T-helper 2 cell treated with Interferon-gamma antibody and Interleukin-4, amounts not matched to agents 5 μg/mL and 100 μg/mL, for 36 hours (primary cell): ENCODE data around the gene ZSCAN5A.
"Not testable (repeated sequence)": the region's sequence is repeated elsewhere in the genome, so short reads cannot be mapped to it uniquely, and the experiment has no call there.

Source experiments
- DNase-seq: peaks from one replicate; pipeline ENCODE4 v3.0.0; 2021; ENCODE audit warnings: low spot score
- H3K27ac Mint-ChIP-seq: one replicate; pipeline ENCODE4 v1.8.0; 2021; ENCODE audit warnings: mild to moderate bottlenecking, mixed read lengths
- H3K27me3 Mint-ChIP-seq: one replicate; pipeline ENCODE4 v1.8.0; 2021; ENCODE audit warnings: low read depth, mixed read lengths
- H3K36me3 Mint-ChIP-seq: one replicate; pipeline ENCODE4 v1.8.0; 2021; ENCODE audit warnings: low read depth, mixed read lengths
- H3K4me1 Mint-ChIP-seq: one replicate; pipeline ENCODE4 v1.8.0; 2021; ENCODE audit warnings: low read depth, mixed read lengths
- H3K4me3 Mint-ChIP-seq: one replicate; pipeline ENCODE4 v1.8.0; 2022; ENCODE audit warnings: mild to moderate bottlenecking, moderate library complexity, mixed read lengths
- H3K9me3 Mint-ChIP-seq: one replicate; pipeline ENCODE4 v1.8.0; 2021; ENCODE audit warnings: mixed read lengths

ZSCAN5A gene

DNA sequence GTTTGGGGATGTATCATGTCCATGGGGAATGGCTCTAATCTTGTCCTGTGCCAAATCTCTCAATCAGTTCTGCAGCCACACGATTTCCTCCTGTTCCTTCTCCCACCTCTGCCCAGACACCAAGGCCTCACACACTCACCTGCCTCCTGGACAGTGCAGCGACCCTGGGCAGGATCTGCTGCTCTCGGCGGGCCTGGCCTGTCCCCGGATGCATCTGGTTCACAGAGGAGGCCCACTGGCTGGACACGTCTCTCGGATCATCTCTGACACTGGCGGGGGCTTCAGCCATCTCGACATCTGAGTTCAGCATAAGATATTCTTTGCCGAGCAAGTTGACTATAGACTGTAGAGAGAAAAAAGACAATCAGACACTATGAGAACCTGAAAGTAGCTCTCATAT is 122.9 kb downstream of the ZSCAN5A start:
- Mint-ChIP-seq H3K9me3 (no peaks in the 10 kb centered on the region), H3K27me3 (no peaks in the 10 kb centered on the region), H3K27ac (no peak overlapping the region), H3K36me3 (no peaks in the 10 kb centered on the region), H3K4me1 (no peaks in the 10 kb centered on the region), H3K4me3 (no peak overlapping the region)
- no peak for DNase-seq

DNA sequence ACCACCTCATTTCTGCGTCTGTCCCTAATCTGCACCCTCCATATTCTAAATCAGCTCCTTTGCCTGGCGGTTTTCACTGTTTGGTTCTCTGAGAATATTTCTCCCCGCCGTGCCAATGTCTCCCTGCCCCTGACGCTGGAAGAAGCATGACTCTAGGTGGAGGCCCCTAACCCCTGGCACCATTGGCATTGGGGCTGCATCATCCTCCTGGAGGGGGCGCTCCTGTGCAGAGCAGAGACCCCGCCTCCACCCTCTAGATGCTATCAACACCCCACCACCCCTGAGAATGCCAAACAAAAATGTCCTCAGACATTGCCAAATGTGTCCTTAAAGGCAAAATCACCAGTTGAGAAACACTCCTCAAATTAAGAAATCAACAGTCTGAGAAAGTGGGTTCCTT is 123.5 kb downstream of the ZSCAN5A start:
- Mint-ChIP-seq H3K4me1 (no peaks in the 10 kb centered on the region), H3K36me3 (no peaks in the 10 kb centered on the region), H3K27me3 (no peaks in the 10 kb centered on the region), H3K27ac (no peak overlapping the region), H3K4me3 (no peak overlapping the region), H3K9me3 (no peaks in the 10 kb centered on the region)
- no peak for DNase-seq

DNA sequence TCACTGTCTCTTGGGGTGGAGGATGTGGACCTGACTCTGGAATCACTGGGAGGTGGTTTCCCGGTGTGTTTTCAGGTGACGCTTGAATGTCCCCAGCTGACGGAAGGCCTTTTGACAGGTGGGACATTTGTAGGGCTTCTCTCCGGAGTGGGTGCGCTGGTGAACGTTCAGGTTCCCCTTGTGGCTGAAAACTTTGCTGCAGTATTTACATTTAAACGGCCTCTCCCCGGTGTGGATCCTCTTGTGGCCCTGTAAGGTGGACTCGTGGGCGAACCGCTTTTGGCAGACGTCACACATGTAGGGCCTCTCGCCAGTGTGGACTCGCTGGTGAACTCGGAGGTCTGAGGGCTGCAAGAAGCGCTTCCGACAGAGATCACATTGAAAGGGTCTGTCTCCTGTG is 124.9 kb downstream of the ZSCAN5A start:
- no peak overlapping the region for H3K27ac Mint-ChIP-seq
- H3K4me1 Mint-ChIP-seq: no peaks in the 10 kb centered on the region
- DNase-seq: no peak
- no peaks in the 10 kb centered on the region for H3K36me3 Mint-ChIP-seq
- no peaks in the 10 kb centered on the region for H3K27me3 Mint-ChIP-seq
- no peaks in the 10 kb centered on the region for H3K9me3 Mint-ChIP-seq
- no peak overlapping the region for H3K4me3 Mint-ChIP-seq

DNA sequence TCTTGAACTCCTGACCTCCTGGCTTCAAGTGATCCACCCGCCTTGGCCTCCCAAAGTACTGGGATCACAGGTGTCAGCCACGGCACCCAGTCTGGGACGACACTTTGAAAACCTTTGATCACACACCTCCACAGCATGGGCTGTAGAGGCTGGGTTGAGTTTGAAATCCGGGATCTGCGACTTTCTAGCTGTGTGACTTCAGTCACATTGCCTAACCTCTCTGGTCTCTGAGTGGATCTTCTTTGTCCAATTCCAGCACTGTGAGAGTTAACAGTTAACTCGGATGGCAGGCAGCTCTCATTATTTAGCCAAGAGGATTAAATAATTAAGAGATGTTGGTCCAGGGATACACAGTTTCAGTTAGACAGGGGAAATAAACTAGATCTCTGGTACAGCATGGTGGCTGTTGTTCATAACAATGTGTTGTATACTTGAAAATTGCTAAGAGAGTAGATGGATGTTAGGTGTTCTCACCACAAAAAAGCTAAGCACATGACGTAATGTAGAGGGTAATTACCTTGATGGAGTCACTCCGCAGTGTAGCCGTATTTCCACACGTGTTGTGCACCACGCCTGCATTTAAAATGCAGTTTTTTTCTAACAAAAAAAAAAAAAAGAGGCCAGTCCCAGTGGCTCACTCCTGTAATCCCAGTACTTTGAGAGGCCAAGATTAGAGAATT is 136.9 kb downstream of the ZSCAN5A start:
- DNase-seq: no peak
- Mint-ChIP-seq H3K27ac (no peak overlapping the region), H3K27me3 (no peaks in the 10 kb centered on the region), H3K4me3 (no peak overlapping the region), H3K4me1 (no peaks in the 10 kb centered on the region), H3K36me3 (no peaks in the 10 kb centered on the region), H3K9me3 (no peaks in the 10 kb centered on the region)

DNA sequence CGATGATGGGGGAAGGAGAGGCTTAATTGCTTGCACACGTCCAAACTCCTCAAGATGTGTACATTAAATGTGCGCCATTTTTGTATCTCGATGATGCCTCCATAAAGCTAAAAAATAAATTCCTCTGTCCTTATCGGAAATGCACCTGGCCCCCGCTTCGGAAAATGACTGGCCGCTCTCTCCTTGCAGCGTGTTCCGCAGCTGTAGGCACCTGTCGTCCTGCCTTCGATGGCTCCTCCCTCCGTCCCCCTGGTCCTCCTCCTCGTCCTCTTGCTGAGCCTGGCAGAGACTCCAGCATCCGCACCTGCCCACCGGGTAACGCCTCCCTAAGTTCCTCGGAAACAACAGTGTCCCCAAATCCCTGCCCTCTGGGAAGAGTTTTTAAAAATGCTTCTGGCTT is 137.8 kb downstream of the ZSCAN5A start:
- no peaks in the 10 kb centered on the region for H3K9me3 Mint-ChIP-seq

DNA sequence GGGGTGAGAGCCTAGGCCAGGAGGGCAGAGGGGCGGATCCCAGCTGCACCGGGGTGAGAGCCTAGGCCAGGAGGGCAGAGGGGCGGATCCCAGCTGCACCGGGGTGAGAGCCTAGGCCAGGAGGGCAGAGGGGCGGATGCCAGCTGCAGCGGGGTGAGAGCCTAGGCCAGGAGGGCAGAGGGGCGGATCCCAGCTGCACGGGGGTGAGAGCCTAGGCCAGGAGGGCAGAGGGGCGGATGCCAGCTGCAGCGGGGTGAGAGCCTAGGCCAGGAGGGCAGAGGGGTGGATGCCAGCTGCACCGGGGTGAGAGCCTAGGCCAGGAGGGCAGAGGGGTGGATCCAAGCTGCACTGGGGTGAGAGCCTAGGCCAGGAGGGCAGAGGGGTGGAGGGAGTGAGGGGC is 138.3 kb downstream of the ZSCAN5A start:
- H3K4me3 Mint-ChIP-seq, H3K9me3 Mint-ChIP-seq, H3K4me1 Mint-ChIP-seq, H3K27ac Mint-ChIP-seq, DNase-seq, H3K27me3 Mint-ChIP-seq, H3K36me3 Mint-ChIP-seq: not testable (repeated sequence)

More for the DNA sequence above, 137.8 kb downstream of the ZSCAN5A start:
- Mint-ChIP-seq H3K4me3 (no peak overlapping the region), H3K4me1 (peaks cover under 1% of the 10 kb centered on the region), H3K36me3 (no peaks in the 10 kb centered on the region), H3K27ac (no peak overlapping the region), H3K27me3 (no peaks in the 10 kb centered on the region)
- DNase-seq: no peak

DNA sequence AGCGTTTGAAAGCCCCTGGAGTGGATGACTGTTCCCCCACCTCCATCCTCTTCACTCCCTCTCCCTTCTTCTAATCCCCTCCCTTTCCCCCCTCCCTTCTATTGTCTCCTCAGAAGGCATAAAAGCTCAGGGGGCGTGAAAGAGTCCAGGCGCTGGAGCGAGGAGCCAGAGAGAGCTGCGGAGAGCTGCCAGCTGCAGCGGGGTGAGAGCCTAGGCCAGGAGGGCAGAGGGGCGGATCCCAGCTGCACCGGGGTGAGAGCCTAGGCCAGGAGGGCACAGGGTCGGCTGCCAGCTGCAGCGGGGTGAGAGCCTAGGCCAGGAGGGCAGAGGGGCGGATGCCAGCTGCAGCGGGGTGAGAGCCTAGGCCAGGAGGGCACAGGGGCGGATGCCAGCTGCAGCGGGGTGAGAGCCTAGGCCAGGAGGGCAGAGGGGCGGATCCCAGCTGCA is 138.8 kb downstream of the ZSCAN5A start, which contains the start of gene GALP:
Gene GALP, plus strand, starts transcription at position 148 of the 447 bp plus-strand sequence. CDS start 1,101 bp downstream, outside the sequence.
- not testable (repeated sequence) for DNase-seq, H3K27ac Mint-ChIP-seq, H3K4me3 Mint-ChIP-seq, H3K9me3 Mint-ChIP-seq, H3K4me1 Mint-ChIP-seq, H3K36me3 Mint-ChIP-seq, H3K27me3 Mint-ChIP-seq

DNA sequence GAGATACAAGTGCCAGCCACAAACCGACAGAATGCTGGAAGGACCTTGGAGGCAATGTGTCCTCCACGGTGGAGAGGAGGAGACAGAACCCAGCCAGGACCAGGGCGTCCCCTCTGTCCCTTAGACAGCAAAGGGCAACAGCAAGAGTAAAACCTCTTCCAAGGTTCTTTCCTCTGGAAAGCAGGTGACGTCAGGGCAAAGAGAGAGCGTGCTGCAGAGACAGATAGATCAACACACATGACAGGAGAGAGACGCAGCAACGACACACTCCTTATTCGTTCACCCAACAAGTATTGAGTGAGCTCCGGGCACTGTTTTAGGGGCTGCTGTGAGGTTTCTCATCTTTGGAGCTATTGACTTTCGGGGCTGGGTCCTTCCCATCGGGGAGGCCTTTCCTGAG is 140.1 kb downstream of the ZSCAN5A start:
- no peak overlapping the region for H3K27ac Mint-ChIP-seq
- no peak for DNase-seq

DNA sequence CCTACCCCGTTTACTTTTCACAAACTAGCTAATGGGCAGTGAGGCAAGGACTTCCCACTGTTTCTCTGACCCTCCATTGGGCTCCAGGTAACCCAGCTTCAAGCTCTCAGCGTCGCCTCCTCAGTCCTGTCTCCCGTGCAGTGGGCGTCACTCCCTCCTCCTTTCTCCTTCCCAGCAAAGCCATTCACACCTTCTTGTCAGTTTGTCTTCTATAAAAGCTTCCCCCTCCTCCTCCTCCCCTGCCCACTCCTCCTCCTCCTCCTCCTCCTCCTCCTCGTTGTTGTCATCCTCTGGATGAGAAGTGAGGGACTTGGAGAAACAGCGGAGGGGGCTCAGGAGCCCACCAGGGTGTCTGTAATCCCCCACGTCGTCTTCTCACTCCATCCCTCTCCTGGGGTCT is 140.6 kb downstream of the ZSCAN5A start:
- peaks cover 2% of the 10 kb centered on the region for H3K4me1 Mint-ChIP-seq
- H3K27me3 Mint-ChIP-seq: no peaks in the 10 kb centered on the region
- H3K36me3 Mint-ChIP-seq: no peaks in the 10 kb centered on the region
- no peak for DNase-seq
- no peaks in the 10 kb centered on the region for H3K9me3 Mint-ChIP-seq
- no peak overlapping the region for H3K27ac Mint-ChIP-seq
- no peak overlapping the region for H3K4me3 Mint-ChIP-seq

More for the DNA sequence above, 140.1 kb downstream of the ZSCAN5A start:
- H3K36me3 Mint-ChIP-seq: no peaks in the 10 kb centered on the region
- no peaks in the 10 kb centered on the region for H3K27me3 Mint-ChIP-seq
- no peak overlapping the region for H3K4me3 Mint-ChIP-seq
- H3K4me1 Mint-ChIP-seq: peaks cover 2% of the 10 kb centered on the region
- no peaks in the 10 kb centered on the region for H3K9me3 Mint-ChIP-seq
